Activated CD4-positive, alpha-beta T cell treated with anti-CD3 and anti-CD28 coated beads for 48 hours (primary cell): ENCODE data around the gene IFNA4.
"Not testable (repeated sequence)": the region's sequence is repeated elsewhere in the genome, so short reads cannot be mapped to it uniquely, and the experiment has no call there.

Source experiments
- DNase-seq: peaks from one replicate; pipeline ENCODE4 v3.0.0-alpha.2; 2020

IFNA4 gene

DNA sequence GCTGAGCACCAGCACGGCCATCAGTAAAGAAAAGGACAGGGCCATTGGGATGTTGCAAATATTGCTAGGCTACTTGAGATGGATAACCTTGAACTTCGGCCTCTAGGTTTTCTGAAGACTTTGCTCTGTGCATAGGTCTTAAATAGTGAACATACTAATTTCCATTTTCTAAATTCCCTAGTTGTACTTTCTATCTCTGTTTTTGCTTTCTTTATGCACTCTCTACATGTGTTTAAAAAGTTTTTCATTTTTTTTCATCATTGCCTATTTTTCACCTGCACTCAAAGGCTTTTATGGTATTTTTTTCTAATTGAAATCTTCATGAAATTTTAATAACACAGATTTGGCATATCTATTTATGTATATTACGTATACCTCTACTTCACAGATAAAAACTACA is at the start of gene IFNA4:
IFNA4 (minus strand) TSS at position 101 of the 400 bp plus-strand sequence; CDS start at position 45, 56 bp downstream.
- DNase-seq = not testable (repeated sequence)

DNA sequence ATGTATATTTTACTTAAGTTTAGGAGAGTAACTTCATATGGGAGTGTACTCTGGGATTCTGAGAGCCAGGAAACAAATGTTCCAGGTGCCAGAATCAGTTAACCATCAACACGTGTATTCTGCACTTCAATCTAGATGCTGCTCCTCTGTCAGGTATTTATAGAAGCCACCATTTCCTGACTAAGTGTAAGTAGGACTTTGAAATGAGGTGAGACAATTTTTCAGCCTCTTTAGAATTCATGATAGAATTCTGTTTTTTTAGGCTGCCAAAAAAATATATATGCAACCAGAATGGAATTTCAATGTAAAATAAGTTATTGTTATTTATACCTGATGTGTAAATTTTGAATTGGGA is 49.0 kb upstream of the IFNA4 start:
- not testable (repeated sequence) for DNase-seq

DNA sequence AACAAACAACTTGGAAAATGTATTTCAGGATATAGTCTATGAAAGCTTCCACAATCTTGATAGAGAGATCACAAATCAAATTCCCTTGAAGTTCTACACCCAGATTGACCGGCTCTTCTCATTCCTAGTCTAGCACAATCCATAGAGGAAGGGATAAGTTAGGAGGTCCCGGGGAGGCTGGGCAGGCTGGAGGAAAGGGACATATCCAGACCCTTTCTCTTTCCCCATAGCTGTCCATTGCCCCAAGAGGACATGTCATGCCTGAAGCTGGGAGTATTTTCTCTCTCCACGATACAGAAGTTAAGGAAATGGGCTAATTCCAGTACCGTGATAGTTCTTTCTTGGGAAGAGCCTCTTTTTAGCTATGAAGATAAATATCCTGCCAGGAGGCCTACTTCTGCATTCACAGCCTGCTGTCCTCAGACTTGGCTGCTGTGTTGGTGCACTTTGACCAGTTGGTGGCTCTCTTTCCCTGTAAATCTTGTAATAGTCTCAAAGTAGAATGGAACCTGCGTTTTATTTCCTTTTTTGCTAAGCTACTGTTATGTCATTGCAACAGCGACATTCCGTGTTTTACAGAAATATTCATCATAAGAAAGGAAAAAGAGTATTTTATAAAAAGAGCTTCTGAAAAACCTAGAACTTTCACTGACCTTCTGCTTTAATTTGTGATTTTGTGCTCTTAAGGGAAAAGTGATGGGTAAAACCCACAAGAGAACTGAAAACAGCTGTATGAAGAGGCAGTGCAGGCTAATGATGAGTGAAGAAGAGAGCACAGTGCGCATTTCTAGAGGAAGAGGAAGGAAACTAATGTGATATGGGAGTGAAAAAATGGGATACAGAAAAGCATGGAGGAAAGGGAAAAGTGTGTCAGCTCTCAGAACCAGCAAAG is 48.3 kb upstream of the IFNA4 start:
- DNase-seq = peak; percentile 34

DNA sequence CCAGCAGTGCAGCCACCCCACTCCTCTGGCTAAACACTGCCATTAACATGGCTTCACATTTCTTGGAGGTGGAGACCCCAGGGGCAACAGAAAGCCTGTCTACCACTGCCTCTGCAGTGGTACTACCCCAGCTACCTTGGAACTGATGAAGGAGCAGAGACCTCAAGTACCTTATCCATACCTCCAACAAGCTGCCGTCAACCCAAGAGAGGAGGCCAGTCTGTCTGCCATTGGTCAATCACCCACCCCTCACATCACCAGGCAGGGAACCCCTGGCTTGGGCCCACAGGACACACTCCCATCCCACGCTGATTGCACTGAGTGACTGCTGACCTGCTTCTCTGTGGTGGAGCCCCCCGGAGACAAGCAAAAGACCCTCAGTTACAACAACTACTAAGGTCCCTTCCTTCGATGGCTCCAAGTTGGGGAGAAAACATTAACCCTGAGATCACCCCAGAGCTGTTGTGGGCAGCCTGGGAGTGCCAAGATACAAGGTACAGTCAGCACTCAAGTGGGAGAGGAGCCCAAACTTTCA is 46.8 kb upstream of the IFNA4 start:
- no peak for DNase-seq

DNA sequence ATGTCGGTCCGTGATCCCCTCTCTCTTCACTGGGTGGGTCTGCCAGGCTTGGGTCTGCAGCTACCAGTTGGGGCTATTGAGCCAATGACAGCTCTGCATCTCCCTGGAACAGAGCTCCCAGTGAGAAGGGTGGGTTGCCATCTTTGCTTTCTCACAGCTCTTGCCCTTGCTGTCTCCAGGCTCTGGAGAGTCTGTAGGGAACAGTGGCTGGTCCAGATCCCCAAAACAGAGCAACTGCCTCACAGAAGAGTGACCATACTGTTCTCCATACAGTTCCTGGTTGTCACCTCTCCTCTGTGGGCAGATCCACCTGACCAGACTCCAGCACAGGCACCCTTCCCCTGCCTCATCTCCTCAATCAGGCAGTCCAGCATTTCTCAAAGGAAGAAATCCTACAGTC is 45.9 kb upstream of the IFNA4 start:
- no peak for DNase-seq

DNA sequence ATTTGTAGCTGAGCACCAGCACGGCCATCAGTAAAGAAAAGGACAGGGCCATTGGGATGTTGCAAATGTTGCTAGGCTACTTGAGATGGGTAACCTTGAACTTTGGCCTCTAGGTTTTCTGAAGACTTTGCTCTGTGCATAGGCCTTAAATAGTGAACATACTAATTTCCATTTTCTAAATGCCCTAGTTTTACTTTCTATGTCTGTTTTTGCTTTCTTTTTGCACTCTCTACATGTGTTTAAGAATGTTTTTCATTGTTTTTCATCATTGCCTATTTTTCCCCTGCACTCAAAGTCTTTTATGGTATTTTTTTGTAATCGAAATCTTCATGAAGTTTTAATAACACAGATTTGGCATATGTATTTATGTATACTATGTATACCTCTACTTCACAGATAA is 40.7 kb upstream of the IFNA4 start, which contains the start of gene IFNA17:
IFNA17 (minus strand) TSS at position 101 of the 400 bp plus-strand sequence; CDS start at position 52, 49 bp downstream.
- no peak for DNase-seq

DNA sequence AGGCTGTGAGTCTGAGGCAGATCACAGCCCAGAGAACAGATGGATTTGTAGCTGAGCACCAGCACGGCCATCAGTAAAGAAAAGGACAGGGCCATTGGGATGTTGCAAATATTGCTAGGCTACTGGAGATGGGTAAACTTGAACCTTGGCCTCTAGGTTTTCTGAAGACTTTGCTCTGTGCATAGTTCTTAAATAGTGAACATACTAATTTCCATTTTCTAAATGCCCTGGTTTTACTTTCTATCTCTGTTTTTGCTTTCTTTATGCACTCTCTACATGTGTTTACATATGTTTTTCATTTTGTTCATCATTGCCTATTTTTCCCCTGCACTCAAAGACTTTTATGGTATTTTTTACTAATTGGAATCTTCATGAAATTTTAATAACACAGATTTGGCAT is 29.8 kb upstream of the IFNA4 start, which contains the start of gene IFNA16:
IFNA16 (minus strand) TSS at position 101 of the 400 bp plus-strand sequence; CDS start at position 95, 6 bp downstream.
- not testable (repeated sequence) for DNase-seq

DNA sequence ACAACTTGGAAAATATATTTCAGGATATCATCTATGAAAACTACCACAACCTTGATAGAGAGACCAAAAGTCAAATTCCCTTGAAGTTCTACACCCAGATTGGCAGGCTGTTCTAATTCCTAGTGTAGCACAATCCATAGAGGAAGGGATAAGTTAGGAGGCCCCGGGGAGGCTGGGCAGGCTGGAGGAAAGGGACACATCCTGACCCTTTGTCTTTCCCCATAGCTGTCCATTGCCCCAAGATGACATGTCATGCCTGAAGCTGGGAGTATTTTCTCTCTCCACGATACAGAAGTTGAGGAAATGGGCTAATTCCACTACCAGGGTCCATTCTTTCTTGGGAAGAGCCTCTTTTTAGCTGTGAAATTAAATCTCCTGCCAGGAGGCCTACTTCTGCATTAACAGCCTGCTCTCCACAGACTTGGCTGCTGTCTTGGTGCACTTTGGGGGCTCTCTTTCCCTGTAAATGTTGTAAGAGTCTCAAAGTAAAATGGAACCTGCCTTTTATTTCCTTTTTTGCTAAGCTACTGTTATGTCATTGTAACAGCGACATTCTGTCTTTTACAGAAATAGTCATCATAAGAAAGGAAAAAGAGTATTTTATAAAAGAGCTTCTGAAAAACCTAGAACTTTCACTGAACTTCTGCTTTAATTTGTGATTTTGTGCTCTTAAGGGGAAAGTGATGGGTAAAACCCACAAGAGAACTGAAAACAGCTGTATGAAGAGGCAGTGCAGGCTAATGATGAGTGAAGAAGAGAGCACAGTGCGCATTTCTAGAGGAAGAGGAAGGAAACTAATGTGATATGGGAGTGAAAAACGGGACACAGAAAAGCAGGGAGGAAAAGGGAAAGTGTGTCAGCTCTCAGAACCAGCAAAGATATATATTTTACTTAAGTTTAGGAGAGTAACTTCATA is 26.3 kb upstream of the IFNA4 start:
- not testable (repeated sequence) for DNase-seq

DNA sequence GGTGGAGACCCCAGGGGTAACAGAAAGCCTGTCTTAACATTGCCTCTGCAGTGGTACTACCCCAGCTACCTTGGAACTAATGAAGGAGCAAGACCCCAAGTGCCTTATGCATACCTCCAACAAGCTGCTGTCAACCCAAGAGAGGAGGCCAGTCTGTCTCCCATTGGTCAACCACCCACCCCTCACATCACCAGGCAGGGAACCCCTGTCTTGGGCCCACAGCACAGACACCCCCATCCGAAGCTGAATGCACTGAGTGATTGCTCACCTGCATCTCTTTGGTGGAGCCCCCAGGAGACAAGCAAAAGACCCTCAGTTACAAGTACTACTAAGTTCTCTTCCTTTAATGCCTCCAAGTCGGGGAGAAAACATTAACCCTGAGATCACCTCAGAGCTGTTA is 24.8 kb upstream of the IFNA4 start:
- DNase-seq = not testable (repeated sequence)

DNA sequence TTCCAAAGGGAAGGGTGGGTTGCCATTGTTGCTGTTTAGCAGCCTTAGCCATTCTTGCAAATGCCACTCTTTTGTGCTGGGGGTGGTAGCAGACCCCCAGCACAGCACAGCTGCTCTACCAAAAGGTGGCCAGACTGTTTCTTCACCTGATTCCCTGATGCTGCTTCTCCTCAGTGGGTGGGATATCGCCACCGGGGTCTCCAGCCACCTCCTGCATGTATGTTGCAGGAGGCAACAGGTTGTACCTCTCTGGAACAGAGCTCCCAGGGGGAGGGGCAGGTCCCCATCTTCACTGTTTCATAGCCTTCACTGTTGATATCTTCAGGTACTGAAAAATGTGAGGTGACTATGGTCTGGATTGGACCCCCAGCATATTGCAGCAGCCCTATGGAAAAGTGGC is 23.4 kb upstream of the IFNA4 start:
- not testable (repeated sequence) for DNase-seq

DNA sequence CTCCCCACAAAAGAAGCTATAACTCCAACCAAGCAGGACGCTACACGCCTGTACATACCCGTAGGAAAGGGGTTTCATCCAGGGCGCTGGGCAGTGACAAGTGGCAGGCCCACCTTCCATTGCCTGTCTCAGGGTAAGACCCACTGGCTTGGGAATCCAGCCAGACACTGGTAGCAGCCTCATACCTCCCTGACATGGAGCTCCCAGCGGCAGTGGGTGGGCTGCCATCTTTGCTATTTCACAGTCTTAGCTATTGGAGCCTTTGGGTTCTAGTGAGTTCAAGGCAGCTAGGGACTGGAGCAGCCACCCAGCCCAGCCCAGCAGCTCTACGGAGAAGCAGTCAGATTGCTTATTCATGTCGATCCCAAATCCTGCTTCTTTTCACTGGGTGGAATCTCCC is 22.9 kb upstream of the IFNA4 start:
- DNase-seq = no peak

DNA sequence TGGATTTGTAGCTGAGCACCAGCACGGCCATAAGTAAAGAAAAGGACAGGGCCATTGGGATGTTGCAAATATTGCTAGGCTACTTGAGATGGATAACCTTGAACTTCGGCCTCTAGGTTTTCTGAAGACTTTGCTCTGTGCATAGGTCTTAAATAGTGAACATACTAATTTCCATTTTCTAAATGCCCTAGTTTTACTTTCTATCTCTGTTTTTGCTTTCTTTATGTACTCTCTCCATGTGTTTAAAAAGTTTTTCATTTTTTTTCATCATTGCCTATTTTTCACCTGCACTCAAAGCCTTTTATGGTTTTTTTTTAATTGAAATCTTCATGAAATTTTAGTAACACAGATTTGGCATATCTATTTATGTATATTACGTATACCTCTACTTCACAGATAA is 19.7 kb upstream of the IFNA4 start, which contains the start of gene IFNA10:
IFNA10 (minus strand) TSS at position 101 of the 400 bp plus-strand sequence; CDS start at position 55, 46 bp downstream.
- not testable (repeated sequence) for DNase-seq

DNA sequence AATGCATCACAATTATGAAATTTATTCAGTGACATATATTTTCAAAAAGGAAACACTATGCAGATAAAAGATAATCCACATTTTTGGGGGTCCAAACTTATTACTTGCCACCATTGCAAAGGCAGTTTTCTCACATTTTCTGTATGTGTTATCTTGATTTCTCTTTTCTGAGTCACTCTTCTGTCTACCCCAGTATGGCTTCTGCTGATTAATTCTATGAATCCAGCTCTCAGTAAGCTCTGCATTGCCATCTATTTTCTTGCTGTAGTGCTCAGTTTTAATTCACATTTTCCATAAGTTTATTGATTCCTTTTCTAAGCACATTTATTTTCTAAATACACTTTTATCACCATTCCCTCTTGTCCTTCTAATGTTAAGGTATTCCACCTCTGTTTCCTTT is 17.8 kb upstream of the IFNA4 start:
- no peak for DNase-seq

DNA sequence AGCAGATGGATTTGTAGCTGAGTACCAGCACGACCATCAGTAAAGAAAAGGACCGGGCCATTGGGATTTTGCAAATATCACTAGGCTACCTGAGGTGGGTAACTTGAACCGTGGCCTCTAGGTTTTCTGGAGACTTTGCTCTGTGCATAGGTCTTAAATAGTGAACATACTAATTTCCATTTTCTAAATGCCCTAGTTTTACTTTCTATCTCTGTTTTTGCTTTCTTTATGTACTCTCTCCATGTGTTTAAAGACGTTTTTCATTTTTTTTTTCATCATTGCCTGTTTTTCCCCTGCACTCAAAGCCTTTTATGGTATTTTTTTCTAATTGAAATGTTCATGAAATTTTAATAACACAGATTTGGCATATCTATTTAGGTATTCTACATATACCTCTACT is 14.7 kb upstream of the IFNA4 start, which contains the start of gene IFNA7:
IFNA7 (minus strand) TSS at position 101 of the 400 bp plus-strand sequence; CDS start at position 61, 40 bp downstream.
- DNase-seq = not testable (repeated sequence)

DNA sequence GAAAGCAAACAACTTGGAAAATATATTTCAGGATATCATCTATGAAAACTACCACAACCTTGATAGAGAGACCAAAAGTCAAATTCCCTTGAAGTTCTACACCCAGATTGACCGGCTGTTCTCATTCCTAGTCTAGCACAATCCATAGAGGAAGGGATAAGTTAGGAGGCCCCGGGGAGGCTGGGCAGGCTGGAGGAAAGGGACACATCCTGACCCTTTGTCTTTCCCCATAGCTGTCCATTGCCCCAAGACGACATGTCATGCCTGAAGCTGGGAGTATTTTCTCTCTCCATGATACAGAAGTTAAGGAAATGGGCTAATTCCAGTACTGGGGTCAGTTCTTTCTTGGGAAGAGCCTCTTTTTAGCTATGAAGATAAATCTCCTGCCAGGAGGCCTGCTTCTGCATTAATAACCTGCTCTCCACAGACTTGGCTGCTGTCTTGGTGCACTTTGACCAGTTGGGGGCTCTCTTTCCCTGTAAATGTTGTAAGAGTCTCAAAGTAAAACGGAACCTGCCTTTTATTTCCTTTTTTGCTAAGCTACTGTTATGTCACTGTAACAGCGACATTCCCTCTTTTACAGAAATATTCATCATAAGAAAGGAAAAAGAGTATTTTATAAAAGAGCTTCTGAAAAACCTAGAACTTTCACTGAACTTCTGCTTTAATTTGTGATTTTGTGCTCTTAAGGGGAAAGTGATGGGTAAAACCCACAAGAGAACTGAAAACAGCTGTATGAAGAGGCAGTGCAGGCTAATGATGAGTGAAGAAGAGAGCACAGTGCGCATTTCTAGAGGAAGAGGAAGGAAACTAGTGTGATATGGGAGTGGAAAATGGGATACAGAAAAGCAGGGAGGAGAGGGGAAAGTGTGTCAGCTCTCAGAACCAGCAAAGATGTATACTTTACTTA is 7.7 kb upstream of the IFNA4 start:
- DNase-seq = peak; percentile 43

DNA sequence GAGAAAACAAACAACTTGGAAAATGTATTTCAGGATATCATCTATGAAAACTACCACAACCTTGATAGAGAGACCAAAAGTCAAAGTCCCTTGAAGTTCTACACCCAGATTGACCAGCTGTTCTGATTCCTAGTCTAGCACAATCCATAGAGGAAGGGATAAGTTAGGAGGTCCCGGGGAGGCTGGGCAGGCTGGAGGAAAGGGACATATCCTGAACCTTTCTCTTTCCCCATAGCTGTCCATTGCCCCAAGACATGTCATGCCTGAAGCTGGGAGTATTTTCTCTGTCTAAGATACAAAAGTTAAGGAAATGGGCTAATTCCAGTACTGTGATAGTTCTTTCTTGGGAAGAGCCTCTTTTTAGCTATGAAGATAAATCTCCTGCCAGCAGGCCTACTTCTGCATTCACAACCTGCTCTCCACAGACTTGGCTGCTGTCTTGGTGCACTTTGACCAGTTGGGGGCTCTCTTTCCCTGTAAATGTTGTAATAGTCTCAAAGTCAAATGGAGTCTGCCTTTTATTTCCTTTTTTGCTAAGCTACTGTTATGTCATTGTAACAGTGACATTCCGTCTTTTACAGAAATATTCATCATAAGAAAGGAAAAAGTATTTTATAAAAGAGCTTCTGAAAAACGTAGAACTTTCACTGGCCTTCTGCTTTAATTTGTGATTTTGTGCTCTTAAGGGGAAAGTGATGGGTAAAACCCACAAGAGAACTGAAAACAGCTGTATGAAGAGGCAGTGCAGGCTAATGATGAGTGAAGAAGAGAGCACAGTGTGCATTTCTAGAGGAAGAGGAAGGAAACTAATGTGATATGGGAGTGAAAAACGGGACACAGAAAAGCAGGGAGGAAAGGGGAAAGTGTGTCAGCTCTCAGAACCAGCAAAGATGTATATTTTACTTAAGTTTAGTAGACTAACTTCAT is 4.3 kb downstream of the IFNA4 start:
- peak; percentile 27 for DNase-seq

DNA sequence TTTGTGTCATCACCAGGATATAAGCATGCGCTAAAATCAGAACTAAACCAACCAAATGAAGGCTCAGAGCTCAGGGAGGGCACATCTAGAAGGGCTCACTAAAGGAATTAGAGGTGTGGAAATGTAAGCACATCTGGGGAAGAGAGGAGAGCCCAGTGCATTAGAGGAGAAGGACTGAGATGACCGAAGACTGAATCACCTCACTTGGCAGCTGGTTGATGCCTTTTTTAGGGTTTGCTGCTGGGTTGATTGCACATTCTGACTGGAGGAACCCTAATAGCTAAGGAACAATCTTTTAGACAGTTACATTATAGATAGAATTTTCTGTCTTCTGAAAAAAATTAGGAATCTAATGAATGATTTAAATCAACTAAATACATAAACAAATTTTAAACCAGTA is 12.7 kb downstream of the IFNA4 start:
- DNase-seq = no peak

DNA sequence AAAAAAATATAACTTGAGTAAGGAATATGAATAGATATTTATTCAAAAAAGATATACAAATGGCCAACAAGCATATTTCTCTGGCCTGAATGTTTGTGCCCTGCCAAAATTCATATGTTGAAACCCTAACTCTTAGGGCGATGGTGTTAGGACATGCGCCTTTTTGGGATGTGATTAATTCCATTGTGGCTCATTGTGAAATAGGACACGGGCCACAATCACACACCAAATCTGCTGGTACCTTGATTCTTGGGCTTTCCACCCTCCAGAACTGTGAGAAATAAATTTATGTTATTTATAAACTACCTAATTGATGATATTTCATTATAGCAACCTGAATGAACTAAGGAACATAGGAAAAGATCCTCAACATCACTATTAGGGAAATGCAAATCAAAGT is 15.2 kb downstream of the IFNA4 start:
- DNase-seq = no peak

DNA sequence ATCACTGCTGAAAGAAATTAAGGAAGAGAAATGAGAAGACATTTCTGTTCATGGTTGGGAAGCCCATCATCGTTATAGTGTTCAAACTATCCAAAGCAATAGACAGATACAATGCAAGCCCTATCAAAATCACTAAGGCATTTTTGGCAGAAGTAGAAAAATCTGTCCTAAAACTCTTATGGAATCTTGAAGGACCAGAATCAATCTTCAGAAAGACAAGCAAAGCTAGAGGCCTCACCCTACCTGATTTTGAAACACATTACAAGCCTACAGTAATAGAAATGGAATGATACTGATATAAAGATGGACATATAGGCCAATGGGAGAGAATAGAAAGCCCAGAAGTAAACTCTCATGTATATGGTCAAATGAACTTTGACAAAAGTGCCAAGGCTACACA is 16.0 kb downstream of the IFNA4 start:
- no peak for DNase-seq

DNA sequence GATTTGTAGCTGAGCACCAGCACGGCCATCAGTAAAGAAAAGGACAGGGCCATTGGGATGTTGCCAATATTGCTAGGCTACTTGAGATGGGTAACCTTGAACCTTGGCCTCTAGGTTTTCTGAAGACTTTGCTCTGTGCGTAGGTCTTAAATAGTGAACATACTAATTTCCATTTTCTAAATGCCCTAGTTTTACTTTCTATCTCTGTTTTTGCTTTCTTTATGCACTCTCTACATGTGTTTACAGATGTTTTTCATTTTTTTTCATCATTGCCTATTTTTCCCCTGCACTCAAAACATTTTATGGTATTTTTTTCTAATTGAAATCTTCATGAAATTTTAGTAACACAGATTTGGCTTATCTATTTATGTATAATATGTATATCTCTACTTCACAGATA is 20.8 kb downstream of the IFNA4 start, which contains the start of gene IFNA21:
IFNA21 (minus strand) TSS at position 101 of the 400 bp plus-strand sequence; CDS start at position 53, 48 bp downstream.
- DNase-seq = not testable (repeated sequence)
